ENCODE data around the gene TMEM63B. TPM values are rescaled to one million over a fixed set of nuclear protein-coding genes. Genes with fewer than 3 reads are reported as not detected.

Gene TMEM63B
- total RNA-seq, 2 experiments from 2014 or later: 11.4 to 12.8 TPM

GRCh38 chr6:44119704-44120262, 7.6 kb upstream of the TMEM63B start:
- TF ChIP-seq CTCF (IDR thresholded peaks at IDR 0.05): no peak
- Histone ChIP-seq H3K36me3 (ENCODE audit: insufficient read depth, low read length) (peaks cover 20% of the 10 kb centered on the region), H3K27ac (ENCODE audit: low read depth in 1 of 2, low read length in 2 of 2) (no peak overlapping the region), H3K9me3 (ENCODE audit: control insufficient read depth in 1 of 2, insufficient read depth in 1 of 2, low read length in 2 of 2) (no peaks in the 10 kb centered on the region), H3K4me3 (ENCODE audit: low read length) (no peak overlapping the region), H3K27me3 (ENCODE audit: control insufficient read depth in 1 of 2, insufficient read depth in 2 of 2, low read length in 2 of 2) (no peaks in the 10 kb centered on the region), H3K4me1 (ENCODE audit: insufficient read depth, low read length) (peaks cover 73% of the 10 kb centered on the region)
- intact Hi-C loops (cut with DNase I, micrococcal nuclease): no loop called here
- H3K9me3 Mint-ChIP-seq: no peaks in the 10 kb centered on the region
- no peak overlapping the region for H3K4me3 Mint-ChIP-seq
- peaks cover 22% of the 10 kb centered on the region for H3K36me3 Mint-ChIP-seq (ENCODE audit: low read depth)
- no peak for DNase-seq
- H3K27me3 Mint-ChIP-seq: no peaks in the 10 kb centered on the region
- peaks cover 82% of the 10 kb centered on the region for H3K4me1 Mint-ChIP-seq (ENCODE audit: low read depth)
- no peak for ATAC-seq (ENCODE audit: poor library complexity)
- CTCF ChIA-PET: no interaction called here
- peak overlapping the region; percentile 1 for H3K27ac Mint-ChIP-seq
- POLR2A ChIA-PET: no interaction called here

- Histone ChIP-seq H3K4me3 (ENCODE audit: low read length) (no peak overlapping the region), H3K36me3 (ENCODE audit: insufficient read depth, low read length) (peaks cover 9% of the 10 kb centered on the region), H3K27me3 (ENCODE audit: control insufficient read depth in 1 of 2, insufficient read depth in 2 of 2, low read length in 2 of 2) (no peaks in the 10 kb centered on the region), H3K4me1 (ENCODE audit: insufficient read depth, low read length) (peaks cover 83% of the 10 kb centered on the region), H3K9me3 (ENCODE audit: control insufficient read depth in 1 of 2, insufficient read depth in 1 of 2, low read length in 2 of 2) (no peaks in the 10 kb centered on the region), H3K27ac (ENCODE audit: low read depth in 1 of 2, low read length in 2 of 2) (no peak overlapping the region)
- intact Hi-C loops (cut with DNase I, micrococcal nuclease): no loop called here
- TF ChIP-seq CTCF (IDR thresholded peaks at IDR 0.05): no peak
- Mint-ChIP-seq H3K27me3 (no peaks in the 10 kb centered on the region), H3K36me3 (ENCODE audit: low read depth) (peaks cover 12% of the 10 kb centered on the region), H3K4me3 (no peak overlapping the region), H3K27ac (peak overlapping the region; percentile 1), H3K4me1 (ENCODE audit: low read depth) (peaks cover 86% of the 10 kb centered on the region), H3K9me3 (no peaks in the 10 kb centered on the region)
- DNase-seq: no peak
- ChIA-PET POLR2A (no interaction called here), CTCF (no interaction called here)
- no peak for ATAC-seq (ENCODE audit: poor library complexity)
Measured at GRCh38 chr6:44120692-44121443, 6.5 kb upstream of the TMEM63B start.

- CTCF ChIA-PET: interaction anchor here (1.1 kb wide), 1 partner anchor 353 kb away, joined by 3 read pairs; no protein-coding TSS in a partner anchor
- no peaks in the 10 kb centered on the region for H3K9me3 Mint-ChIP-seq
- TF ChIP-seq CTCF (IDR thresholded peaks at IDR 0.05): no peak
- peak overlapping the region; percentile 73 for H3K27ac Mint-ChIP-seq
- Histone ChIP-seq H3K4me1 (ENCODE audit: insufficient read depth, low read length) (peaks cover 73% of the 10 kb centered on the region), H3K9me3 (ENCODE audit: control insufficient read depth in 1 of 2, insufficient read depth in 1 of 2, low read length in 2 of 2) (no peaks in the 10 kb centered on the region), H3K36me3 (ENCODE audit: insufficient read depth, low read length) (peaks cover 3% of the 10 kb centered on the region), H3K27me3 (ENCODE audit: control insufficient read depth in 1 of 2, insufficient read depth in 2 of 2, low read length in 2 of 2) (no peaks in the 10 kb centered on the region), H3K4me3 (ENCODE audit: low read length) (no peak overlapping the region), H3K27ac (ENCODE audit: low read depth in 1 of 2, low read length in 2 of 2) (peak overlapping the region in 1 of 2 donors; percentile 40)
- H3K4me3 Mint-ChIP-seq: peak overlapping the region; percentile 93
- DNase-seq: peak in 4 of 14 experiments; percentile 10 to 64 (median 47)
- H3K36me3 Mint-ChIP-seq (ENCODE audit: low read depth): peaks cover 11% of the 10 kb centered on the region
- H3K27me3 Mint-ChIP-seq: no peaks in the 10 kb centered on the region
- H3K4me1 Mint-ChIP-seq (ENCODE audit: low read depth): peaks cover 77% of the 10 kb centered on the region
- POLR2A ChIA-PET: no interaction called here
- intact Hi-C loops (cut with DNase I, micrococcal nuclease): no loop called here
- ATAC-seq (ENCODE audit: poor library complexity): no peak
Measured at GRCh38 chr6:44122801-44123200, 4.6 kb upstream of the TMEM63B start.
